MCF 10A (cell line): ENCODE results near the gene CBARP. TPM values are rescaled to one million over a fixed set of nuclear protein-coding genes. Genes with fewer than 3 reads are reported as not detected.
A peak's percentile ranks its signal among the peaks of the same experiment; 100 is the strongest.

ENCODE experiments used
- BruUV-seq: library from RNA; stranded (reverse); fragments of 400-500 nt; replicated peaks from 2 replicates; lab custom pipeline; 2021; lab: Mats Ljungman, UMichigan
- CTCF ChIA-PET: fragments of 300-600 bp; sonication (Branson Sonifier 250); formaldehyde crosslinking; extraction: SDS; loops from one replicate; lab custom pipeline; 2021; ENCODE audit warnings: antibody characterized with exemption, inconsistent platforms; lab: Yijun Ruan, JAX
- POLR2A ChIA-PET: fragments of 300-600, 350-650 bp; sonication (Branson Sonifier 250); formaldehyde crosslinking; extraction: SDS; loops from one replicate; lab custom pipeline; 2020; ENCODE audit warnings: antibody characterized with exemption, inconsistent platforms; lab: Yijun Ruan, JAX
- DNase-seq: peaks from one replicate; pipeline ENCODE4 v3.0.0-alpha.2; 2018; ENCODE audit not compliant: unreplicated experiment
- H3K27ac Mint-ChIP-seq: one replicate; pipeline ENCODE4 v1.8.0; 2022; ENCODE audit warnings: mild to moderate bottlenecking, low read depth, mixed read lengths; ENCODE audit not compliant: unreplicated experiment
- H3K27me3 Mint-ChIP-seq: one replicate; pipeline ENCODE4 v1.8.0; 2022; ENCODE audit warnings: mixed read lengths; ENCODE audit not compliant: insufficient read depth, unreplicated experiment
- H3K36me3 Mint-ChIP-seq: one replicate; pipeline ENCODE4 v1.8.0; 2022; ENCODE audit warnings: mild to moderate bottlenecking, moderate library complexity, mixed read lengths; ENCODE audit not compliant: insufficient read depth, unreplicated experiment
- H3K4me1 Mint-ChIP-seq: one replicate; pipeline ENCODE4 v1.8.0; 2022; ENCODE audit warnings: mixed read lengths; ENCODE audit not compliant: insufficient read depth, unreplicated experiment
- H3K4me3 Mint-ChIP-seq: one replicate; pipeline ENCODE4 v1.8.0; 2022; ENCODE audit warnings: mild to moderate bottlenecking, moderate library complexity, mixed read lengths; ENCODE audit not compliant: unreplicated experiment
- H3K9me3 Mint-ChIP-seq: one replicate; pipeline ENCODE4 v1.8.0; 2022; ENCODE audit warnings: mixed read lengths; ENCODE audit not compliant: unreplicated experiment
- CTCF ChIP-seq: fragments of 200-600 bp; IDR thresholded peaks from one replicate; pipeline ENCODE4 v1.8.0; 2022; ENCODE audit warnings: antibody characterized with exemption, mild to moderate bottlenecking; ENCODE audit not compliant: unreplicated experiment
- intact Hi-C: fragments of 100-400 bp; cut with micrococcal nuclease; formaldehyde crosslinking; loops from 2 replicates; pipeline ENCODE4 v1.14.1; 2022
- total RNA-seq: library from RNA; stranded (reverse); gene quantifications from 2 replicates; pipeline ENCODE4 v1.2.3, GENCODE V29; 2022

Gene CBARP
- total RNA-seq, 1 experiment from 2014 or later, result 7.0 TPM

- TF ChIP-seq CTCF, result no peak
- Mint-ChIP-seq H3K4me1 (peaks cover 11% of the 10 kb centered on the region), H3K27ac (no peak overlapping the region), H3K36me3 (peaks cover 47% of the 10 kb centered on the region), H3K4me3 (no peak overlapping the region), H3K27me3 (no peaks in the 10 kb centered on the region), H3K9me3 (no peaks in the 10 kb centered on the region)
- ChIA-PET POLR2A (interaction anchor here (0.6 to 1.2 kb wide), 2 partner anchors 9 to 139 kb away, joined by 3 to 4 read pairs; partner anchors contain the start of gene CIRBP), CTCF (interaction anchor here (1.0 to 1.6 kb wide), 2 partner anchors 78 to 167 kb away, joined by 3 to 5 read pairs; no protein-coding TSS in a partner anchor)
- BruUV-seq, result no TSS peak
- intact Hi-C loops, result loop anchor here (2.0 to 10.0 kb wide), 3 partner anchors 107 to 234 kb away; partner anchors contain the start of genes ADAMTSL5, NDUFS7 and RPS15
- DNase-seq, result no peak
These were observed 40.3 kb upstream of the CBARP start for GRCh38 chr19:1278074-1278473.

- H3K27ac Mint-ChIP-seq, result peak overlapping the region; percentile 88
- TF ChIP-seq CTCF, result no peak
- H3K36me3 Mint-ChIP-seq, result peaks cover 57% of the 10 kb centered on the region
- H3K4me1 Mint-ChIP-seq, result peaks cover 11% of the 10 kb centered on the region
- DNase-seq, result no peak
- ChIA-PET POLR2A (interaction anchor here (0.7 to 1.2 kb wide), 2 partner anchors 8 to 107 kb away, joined by 3 to 4 read pairs; partner anchors contain the start of gene CIRBP), CTCF (interaction anchor here (0.6 to 0.7 kb wide), 2 partner anchors 36 to 138 kb away, joined by 3 to 4 read pairs; no protein-coding TSS in a partner anchor)
- no TSS peak for BruUV-seq
- H3K9me3 Mint-ChIP-seq, result no peaks in the 10 kb centered on the region
- H3K27me3 Mint-ChIP-seq, result no peaks in the 10 kb centered on the region
- intact Hi-C loops, result loop anchor here (5.0 to 10.0 kb wide), 2 partner anchors 108 to 235 kb away; partner anchors contain the start of genes ADAMTSL5 and NDUFS7
- H3K4me3 Mint-ChIP-seq, result peak overlapping the region; percentile 77
These were observed 39.3 kb upstream of the CBARP start for GRCh38 chr19:1277061-1277460.

GRCh38 chr19:1276628-1277022 is 38.8 kb upstream of the CBARP start:
- no peak for DNase-seq
- peak overlapping the region; percentile 77 for H3K4me3 Mint-ChIP-seq
- peaks cover 14% of the 10 kb centered on the region for H3K4me1 Mint-ChIP-seq
- intact Hi-C loops, result loop anchor here (5.0 to 10.0 kb wide), 2 partner anchors 108 to 236 kb away; partner anchors contain the start of genes ADAMTSL5 and NDUFS7
- H3K27ac Mint-ChIP-seq, result peak overlapping the region; percentile 88
- no peaks in the 10 kb centered on the region for H3K9me3 Mint-ChIP-seq
- no peaks in the 10 kb centered on the region for H3K27me3 Mint-ChIP-seq
- H3K36me3 Mint-ChIP-seq, result peaks cover 62% of the 10 kb centered on the region
- CTCF ChIA-PET, result no interaction called here
- POLR2A ChIA-PET, result interaction anchor here (0.7 to 1.8 kb wide), 4 partner anchors 32 to 1116 kb away, joined by 3 to 18 read pairs (median 4); no protein-coding TSS in a partner anchor
- no peak for TF ChIP-seq CTCF
- no TSS peak for BruUV-seq

- CTCF ChIA-PET, result no interaction called here
- H3K27me3 Mint-ChIP-seq, result no peaks in the 10 kb centered on the region
- H3K9me3 Mint-ChIP-seq, result no peaks in the 10 kb centered on the region
- H3K4me1 Mint-ChIP-seq, result peaks cover 19% of the 10 kb centered on the region
- intact Hi-C loops, result loop anchor here (5.0 to 10.0 kb wide), 2 partner anchors 109 to 236 kb away; partner anchors contain the start of genes ADAMTSL5 and NDUFS7
- no TSS peak for BruUV-seq
- H3K27ac Mint-ChIP-seq, result peak overlapping the region; percentile 88
- POLR2A ChIA-PET, result interaction anchor here (0.7 to 1.8 kb wide), 7 partner anchors 32 to 1117 kb away, joined by 3 to 18 read pairs (median 4); no protein-coding TSS in a partner anchor
- DNase-seq, result no peak
- H3K36me3 Mint-ChIP-seq, result peaks cover 67% of the 10 kb centered on the region
- peak overlapping the region; percentile 77 for H3K4me3 Mint-ChIP-seq
- TF ChIP-seq CTCF, result no peak
These were observed 38.3 kb upstream of the CBARP start for GRCh38 chr19:1275976-1276627.
